HEK293T (cell line): ENCODE results near the gene KLF2.

Source experiments
- CTCF ChIA-PET: fragments of 350-600 bp; formaldehyde crosslinking; extraction: SDS; loops from one replicate; lab custom pipeline; 2021; ENCODE audit warnings: antibody characterized with exemption, inconsistent platforms; lab: Yijun Ruan, JAX
- POLR2A ChIA-PET: fragments of 350-600 bp; formaldehyde crosslinking; extraction: SDS; loops from one replicate; lab custom pipeline; 2020; ENCODE audit warnings: antibody characterized with exemption, inconsistent platforms; lab: Yijun Ruan, JAX
- DNase-seq: peaks from one replicate; pipeline ENCODE4 v3.0.0; 2012; ENCODE audit warnings: mixed read lengths; ENCODE audit errors: extremely low spot score
- ARNT ChIP-seq: fragments of 450-650 bp; IDR thresholded peaks from 2 replicates; pipeline ENCODE4 v1.6.1; 2017; ENCODE audit warnings: mild to moderate bottlenecking
- BHLHE40 ChIP-seq: fragments of 450-650 bp; IDR thresholded peaks from 2 replicates; pipeline ENCODE4 v1.6.1; 2016; ENCODE audit warnings: mild to moderate bottlenecking, moderate library complexity, borderline replicate concordance
- CTBP1 ChIP-seq: fragments of 450-650 bp; IDR thresholded peaks from 2 replicates; pipeline ENCODE4 v1.6.1; 2016; ENCODE audit warnings: borderline replicate concordance
- ELF4 ChIP-seq: fragments of 450-650 bp; IDR thresholded peaks from 2 replicates; pipeline ENCODE4 v1.6.1; 2017; ENCODE audit warnings: antibody characterized with exemption
- FOXA1 ChIP-seq: fragments of 450-650 bp; IDR thresholded peaks from 2 replicates; pipeline ENCODE4 v1.6.1; 2016; ENCODE audit warnings: mild to moderate bottlenecking
- FOXK2 ChIP-seq: fragments of 450-650 bp; IDR thresholded peaks from 2 replicates; pipeline ENCODE4 v1.6.1; 2016; ENCODE audit warnings: mild to moderate bottlenecking
- FOXM1 ChIP-seq: fragments of 450-650 bp; IDR thresholded peaks from 2 replicates; pipeline ENCODE4 v1.6.1; 2017; ENCODE audit warnings: mild to moderate bottlenecking, borderline replicate concordance
- HDGF ChIP-seq: fragments of 450-650 bp; IDR thresholded peaks from 2 replicates; pipeline ENCODE4 v1.6.1; 2017; ENCODE audit warnings: antibody characterized with exemption, borderline replicate concordance
- L3MBTL2 ChIP-seq: fragments of 450-650 bp; conservative IDR thresholded peaks from 2 replicates; pipeline ENCODE4 v1.6.1; 2016; ENCODE audit warnings: mild to moderate bottlenecking
- LEF1 ChIP-seq: fragments of 450-650 bp; IDR thresholded peaks from 2 replicates; pipeline ENCODE4 v1.6.1; 2017; ENCODE audit warnings: mild to moderate bottlenecking, borderline replicate concordance
- NFRKB ChIP-seq: fragments of 450-650 bp; IDR thresholded peaks from 2 replicates; pipeline ENCODE4 v1.6.1; 2016; ENCODE audit warnings: mild to moderate bottlenecking, moderate library complexity
- PKNOX1 ChIP-seq: fragments of 450-650 bp; IDR thresholded peaks from 2 replicates; pipeline ENCODE4 v1.6.1; 2016
- SP1 ChIP-seq: fragments of 450-650 bp; IDR thresholded peaks from 2 replicates; pipeline ENCODE4 v1.6.1; 2017
- SUZ12 ChIP-seq: fragments of 450-650 bp; IDR thresholded peaks from 2 replicates; pipeline ENCODE4 v1.6.1; 2016; ENCODE audit warnings: mild to moderate bottlenecking
- TARDBP ChIP-seq: fragments of 450-650 bp; IDR thresholded peaks from 2 replicates; pipeline ENCODE4 v1.6.1; 2016
- ZNF384 ChIP-seq: fragments of 450-650 bp; IDR thresholded peaks from 2 replicates; pipeline ENCODE4 v1.6.1; 2016

Gene KLF2

GRCh38 chr19:16320987-16321386 is 3.6 kb upstream of the KLF2 start:
- ChIA-PET CTCF (no interaction called here), POLR2A (no interaction called here)
- no peak for DNase-seq
- TF ChIP-seq LEF1 (no peak), ARNT (no peak), ELF4 (no peak), HDGF (no peak), PKNOX1 (no peak), FOXK2 (no peak)

- CTCF ChIA-PET, result interaction anchor here (0.7 kb wide), 2 partner anchors 9 to 42 kb away, joined by 3 read pairs; no protein-coding TSS in a partner anchor
- POLR2A ChIA-PET, result interaction anchor here (1.0 to 1.2 kb wide), 3 partner anchors 16 to 77 kb away, joined by 3 read pairs; no protein-coding TSS in a partner anchor
Observed at GRCh38 chr19:16325161-16325527, 518 bp downstream of the KLF2 start.

GRCh38 chr19:16325641-16326400 is 1.2 kb downstream of the KLF2 start:
- no peak for TF ChIP-seq CTBP1
- TF ChIP-seq HDGF, result no peak
- TF ChIP-seq PKNOX1, result no peak
- TF ChIP-seq FOXA1, result no peak
- no peak for TF ChIP-seq FOXM1
- no peak for TF ChIP-seq L3MBTL2
- TF ChIP-seq FOXK2, result no peak
- no peak for TF ChIP-seq ARNT
- TF ChIP-seq SUZ12, result no peak
- TF ChIP-seq SP1, result no peak
- TF ChIP-seq NFRKB, result no peak
- no peak for TF ChIP-seq TARDBP
- TF ChIP-seq ZNF384, result no peak
- no peak for TF ChIP-seq ELF4
- TF ChIP-seq BHLHE40, result no peak
- TF ChIP-seq LEF1, result no peak
- ChIA-PET CTCF (interaction anchor here (0.7 kb wide), 2 partner anchors 8 to 43 kb away, joined by 3 read pairs; no protein-coding TSS in a partner anchor), POLR2A (interaction anchor here (1.0 to 1.2 kb wide), 2 partner anchors 57 to 77 kb away, joined by 3 read pairs; no protein-coding TSS in a partner anchor)
- DNase-seq, result no peak

More at GRCh38 chr19:16325161-16325527, 518 bp downstream of the KLF2 start:
- TF ChIP-seq HDGF (no peak), BHLHE40 (no peak), CTBP1 (no peak), NFRKB (no peak), LEF1 (no peak), SUZ12 (no peak), ZNF384 (no peak), FOXK2 (no peak), SP1 (no peak), TARDBP (no peak), ARNT (no peak), ELF4 (no peak), L3MBTL2 (no peak), PKNOX1 (no peak), FOXA1 (no peak), FOXM1 (no peak)
- peak; percentile 62 for DNase-seq

- POLR2A ChIA-PET, result no interaction called here
- CTCF ChIA-PET, result no interaction called here
- no peak for DNase-seq
- TF ChIP-seq SP1 (no peak), ZNF384 (no peak), PKNOX1 (no peak), ELF4 (no peak)
Observed at GRCh38 chr19:16326401-16327168, 2.0 kb downstream of the KLF2 start.

- TF ChIP-seq SP1 (no peak), FOXM1 (no peak), BHLHE40 (no peak), TARDBP (no peak), PKNOX1 (no peak), L3MBTL2 (no peak), LEF1 (no peak), HDGF (no peak), ARNT (no peak), CTBP1 (no peak), ELF4 (no peak), FOXK2 (no peak), NFRKB (no peak), ZNF384 (no peak), FOXA1 (no peak), SUZ12 (no peak)
- ChIA-PET POLR2A (no interaction called here), CTCF (no interaction called here)
- DNase-seq, result no peak
Observed at GRCh38 chr19:16327169-16327475, 2.5 kb downstream of the KLF2 start.
